ENCODE data around the gene PPP1R13B. TPM values are rescaled to one million over a fixed set of nuclear protein-coding genes. Genes with fewer than 3 reads are reported as not detected.

The PPP1R13B gene
- total and polyA plus RNA-seq, 2 experiments from 2014 or later = 2.0 to 8.5 TPM

GRCh38 chr14:103704708-103705107 lies 142.7 kb downstream of the PPP1R13B start (continued):
- TF ChIP-seq, protein P1, sequence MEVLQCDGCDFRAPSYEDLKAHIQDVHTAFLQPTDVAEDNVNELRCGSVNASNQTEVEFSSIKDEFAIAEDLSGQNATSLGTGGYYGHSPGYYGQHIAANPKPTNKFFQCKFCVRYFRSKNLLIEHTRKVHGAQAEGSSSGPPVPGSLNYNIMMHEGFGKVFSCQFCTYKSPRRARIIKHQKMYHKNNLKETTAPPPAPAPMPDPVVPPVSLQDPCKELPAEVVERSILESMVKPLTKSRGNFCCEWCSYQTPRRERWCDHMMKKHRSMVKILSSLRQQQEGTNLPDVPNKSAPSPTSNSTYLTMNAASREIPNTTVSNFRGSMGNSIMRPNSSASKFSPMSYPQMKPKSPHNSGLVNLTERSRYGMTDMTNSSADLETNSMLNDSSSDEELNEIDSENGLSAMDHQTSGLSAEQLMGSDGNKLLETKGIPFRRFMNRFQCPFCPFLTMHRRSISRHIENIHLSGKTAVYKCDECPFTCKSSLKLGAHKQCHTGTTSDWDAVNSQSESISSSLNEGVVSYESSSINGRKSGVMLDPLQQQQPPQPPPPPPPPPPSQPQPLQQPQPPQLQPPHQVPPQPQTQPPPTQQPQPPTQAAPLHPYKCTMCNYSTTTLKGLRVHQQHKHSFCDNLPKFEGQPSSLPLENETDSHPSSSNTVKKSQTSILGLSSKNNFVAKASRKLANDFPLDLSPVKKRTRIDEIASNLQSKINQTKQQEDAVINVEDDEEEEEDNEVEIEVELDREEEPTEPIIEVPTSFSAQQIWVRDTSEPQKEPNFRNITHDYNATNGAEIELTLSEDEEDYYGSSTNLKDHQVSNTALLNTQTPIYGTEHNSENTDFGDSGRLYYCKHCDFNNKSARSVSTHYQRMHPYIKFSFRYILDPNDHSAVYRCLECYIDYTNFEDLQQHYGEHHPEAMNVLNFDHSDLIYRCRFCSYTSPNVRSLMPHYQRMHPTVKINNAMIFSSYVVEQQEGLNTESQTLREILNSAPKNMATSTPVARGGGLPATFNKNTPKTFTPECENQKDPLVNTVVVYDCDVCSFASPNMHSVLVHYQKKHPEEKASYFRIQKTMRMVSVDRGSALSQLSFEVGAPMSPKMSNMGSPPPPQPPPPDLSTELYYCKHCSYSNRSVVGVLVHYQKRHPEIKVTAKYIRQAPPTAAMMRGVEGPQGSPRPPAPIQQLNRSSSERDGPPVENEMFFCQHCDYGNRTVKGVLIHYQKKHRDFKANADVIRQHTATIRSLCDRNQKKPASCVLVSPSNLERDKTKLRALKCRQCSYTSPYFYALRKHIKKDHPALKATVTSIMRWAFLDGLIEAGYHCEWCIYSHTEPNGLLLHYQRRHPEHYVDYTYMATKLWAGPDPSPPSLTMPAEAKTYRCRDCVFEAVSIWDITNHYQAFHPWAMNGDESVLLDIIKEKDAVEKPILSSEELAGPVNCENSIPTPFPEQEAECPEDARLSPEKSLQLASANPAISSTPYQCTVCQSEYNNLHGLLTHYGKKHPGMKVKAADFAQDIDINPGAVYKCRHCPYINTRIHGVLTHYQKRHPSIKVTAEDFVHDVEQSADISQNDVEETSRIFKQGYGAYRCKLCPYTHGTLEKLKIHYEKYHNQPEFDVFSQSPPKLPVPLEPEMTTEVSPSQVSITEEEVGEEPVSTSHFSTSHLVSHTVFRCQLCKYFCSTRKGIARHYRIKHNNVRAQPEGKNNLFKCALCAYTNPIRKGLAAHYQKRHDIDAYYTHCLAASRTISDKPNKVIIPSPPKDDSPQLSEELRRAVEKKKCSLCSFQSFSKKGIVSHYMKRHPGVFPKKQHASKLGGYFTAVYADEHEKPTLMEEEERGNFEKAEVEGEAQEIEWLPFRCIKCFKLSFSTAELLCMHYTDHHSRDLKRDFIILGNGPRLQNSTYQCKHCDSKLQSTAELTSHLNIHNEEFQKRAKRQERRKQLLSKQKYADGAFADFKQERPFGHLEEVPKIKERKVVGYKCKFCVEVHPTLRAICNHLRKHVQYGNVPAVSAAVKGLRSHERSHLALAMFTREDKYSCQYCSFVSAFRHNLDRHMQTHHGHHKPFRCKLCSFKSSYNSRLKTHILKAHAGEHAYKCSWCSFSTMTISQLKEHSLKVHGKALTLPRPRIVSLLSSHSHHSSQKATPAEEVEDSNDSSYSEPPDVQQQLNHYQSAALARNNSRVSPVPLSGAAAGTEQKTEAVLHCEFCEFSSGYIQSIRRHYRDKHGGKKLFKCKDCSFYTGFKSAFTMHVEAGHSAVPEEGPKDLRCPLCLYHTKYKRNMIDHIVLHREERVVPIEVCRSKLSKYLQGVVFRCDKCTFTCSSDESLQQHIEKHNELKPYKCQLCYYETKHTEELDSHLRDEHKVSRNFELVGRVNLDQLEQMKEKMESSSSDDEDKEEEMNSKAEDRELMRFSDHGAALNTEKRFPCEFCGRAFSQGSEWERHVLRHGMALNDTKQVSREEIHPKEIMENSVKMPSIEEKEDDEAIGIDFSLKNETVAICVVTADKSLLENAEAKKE (CRISPR knock-in tag; IDR thresholded peaks at IDR 0.05) = no peak
- no peak for TF ChIP-seq ZNF331 (CRISPR knock-in tag; IDR thresholded peaks at IDR 0.05; ENCODE audit: low read depth)
- no peak for TF ChIP-seq EZH2phosphoT487 (IDR thresholded peaks at IDR 0.05; ENCODE audit: unreplicated experiment)
- no peak for TF ChIP-seq STAT1 (IDR thresholded peaks at IDR 0.05; ENCODE audit: unreplicated experiment)
- no peak for TF ChIP-seq CREB1 (CRISPR knock-in tag; IDR thresholded peaks at IDR 0.05; ENCODE audit: low read depth)
- TF ChIP-seq ZNF114 (CRISPR knock-in tag; IDR thresholded peaks at IDR 0.05) = no peak

GRCh38 chr14:103703433-103704385 lies 143.7 kb downstream of the PPP1R13B start:
- Histone ChIP-seq H3K36me3 (ENCODE audit: insufficient read depth) (peaks cover 5% of the 10 kb centered on the region; the same call in 1 of the 2 replicates), H4K20me1 (replicated peaks; ENCODE audit: insufficient read depth) (peaks cover 8% of the 10 kb centered on the region), H3F3A (replicated peaks; ENCODE audit: low read depth) (peaks cover 8% of the 10 kb centered on the region; the same call in 1 of the 2 replicates), H3K4me1 (ENCODE audit: insufficient read depth) (no peaks in the 10 kb centered on the region), H3K4me2 (no peak overlapping the region), H3K4me3 (no peak overlapping the region), H2AFZ (no peak overlapping the region), H3K27me3 (ENCODE audit: insufficient read depth) (no peaks in the 10 kb centered on the region), H3K27ac (ENCODE audit: low read depth) (no peak overlapping the region), H3K79me2 (replicated peaks; ENCODE audit: insufficient read depth) (no peaks in the 10 kb centered on the region), H3K9me2 (ENCODE audit: insufficient read depth) (no peaks in the 10 kb centered on the region)
- DNase-seq (ENCODE audit: low spot score) (no peak), ATAC-seq (no peak)
- Mint-ChIP-seq H3K4me3 (no peak overlapping the region), H3K27ac (peak overlapping the region; percentile 78), H3K36me3 (ENCODE audit: low read depth) (peaks cover 50% of the 10 kb centered on the region), H3K27me3 (ENCODE audit: insufficient read depth, low read depth, poor library complexity) (peaks cover 28% of the 10 kb centered on the region), H3K4me1 (peaks cover 9% of the 10 kb centered on the region), H3K9me3 (no peaks in the 10 kb centered on the region; the same call in 2 of the 3 replicates)
- TF ChIP-seq, protein P2, sequence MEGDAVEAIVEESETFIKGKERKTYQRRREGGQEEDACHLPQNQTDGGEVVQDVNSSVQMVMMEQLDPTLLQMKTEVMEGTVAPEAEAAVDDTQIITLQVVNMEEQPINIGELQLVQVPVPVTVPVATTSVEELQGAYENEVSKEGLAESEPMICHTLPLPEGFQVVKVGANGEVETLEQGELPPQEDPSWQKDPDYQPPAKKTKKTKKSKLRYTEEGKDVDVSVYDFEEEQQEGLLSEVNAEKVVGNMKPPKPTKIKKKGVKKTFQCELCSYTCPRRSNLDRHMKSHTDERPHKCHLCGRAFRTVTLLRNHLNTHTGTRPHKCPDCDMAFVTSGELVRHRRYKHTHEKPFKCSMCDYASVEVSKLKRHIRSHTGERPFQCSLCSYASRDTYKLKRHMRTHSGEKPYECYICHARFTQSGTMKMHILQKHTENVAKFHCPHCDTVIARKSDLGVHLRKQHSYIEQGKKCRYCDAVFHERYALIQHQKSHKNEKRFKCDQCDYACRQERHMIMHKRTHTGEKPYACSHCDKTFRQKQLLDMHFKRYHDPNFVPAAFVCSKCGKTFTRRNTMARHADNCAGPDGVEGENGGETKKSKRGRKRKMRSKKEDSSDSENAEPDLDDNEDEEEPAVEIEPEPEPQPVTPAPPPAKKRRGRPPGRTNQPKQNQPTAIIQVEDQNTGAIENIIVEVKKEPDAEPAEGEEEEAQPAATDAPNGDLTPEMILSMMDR (conservative IDR thresholded peaks at IDR 0.05; ENCODE audit: low read depth in 2 of 2) = no peak
- TF ChIP-seq EZH2phosphoT487 (IDR thresholded peaks at IDR 0.05; ENCODE audit: unreplicated experiment) (no peak), ZNF331 (CRISPR knock-in tag; IDR thresholded peaks at IDR 0.05; ENCODE audit: low read depth) (no peak), CREB1 (CRISPR knock-in tag; IDR thresholded peaks at IDR 0.05; ENCODE audit: low read depth) (no peak), JUNB (IDR thresholded peaks at IDR 0.05; ENCODE audit: unreplicated experiment) (no peak), STAT1 (IDR thresholded peaks at IDR 0.05; ENCODE audit: unreplicated experiment) (no peak), EZH2 (IDR thresholded peaks at IDR 0.05; ENCODE audit: low read depth, unreplicated experiment) (no peak), ZNF114 (CRISPR knock-in tag; IDR thresholded peaks at IDR 0.05) (no peak)

All from GM23338 (cell line).